HG02840 (cell line): ENCODE data around the gene PHLPP2.
"Not testable (repeated sequence)": the region's sequence is repeated elsewhere in the genome, so short reads cannot be mapped to it uniquely, and the experiment has no call there.

Experiments
- ATAC-seq: cut with Tn5 transposase; IDR thresholded peaks from one replicate; pipeline ENCODE4 v1.9.1; 2021; ENCODE audit warnings: mild to moderate bottlenecking, moderate library complexity, moderate number of reproducible peaks; ENCODE audit not compliant: unreplicated experiment, low FRiP score

PHLPP2 gene

DNA sequence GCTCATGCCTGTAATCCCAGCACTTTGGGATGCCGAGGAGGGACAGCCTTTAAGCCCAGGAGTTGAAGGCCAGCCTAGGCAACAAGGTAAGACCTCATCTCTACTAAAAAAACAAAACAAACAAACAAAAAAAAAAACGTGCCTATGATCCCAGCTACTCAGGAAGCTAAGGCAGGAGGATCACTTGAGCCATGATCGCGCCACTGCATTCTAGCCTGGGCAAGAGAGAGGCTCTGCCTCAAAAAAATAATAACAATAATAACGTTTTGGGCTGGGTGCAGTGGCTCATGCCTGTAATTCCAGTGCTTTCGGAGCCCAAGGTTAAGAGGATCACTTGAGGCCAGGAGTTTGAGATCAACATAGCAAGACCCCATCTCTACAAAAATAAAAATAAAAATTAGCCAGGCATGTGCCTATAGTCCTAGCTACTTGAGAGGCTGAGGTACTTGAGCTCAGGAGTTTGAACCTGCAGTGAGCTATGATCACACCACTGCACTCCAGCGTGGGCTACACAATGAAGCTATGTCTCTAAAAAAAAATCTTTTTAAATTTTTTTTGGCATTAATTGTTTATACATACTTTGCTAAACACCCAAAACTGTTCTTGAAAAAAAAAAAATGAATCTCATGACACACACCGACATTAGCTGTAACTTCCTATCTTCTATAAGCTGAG is 3.3 kb downstream of the PHLPP2 start:
- ATAC-seq = no peak

DNA sequence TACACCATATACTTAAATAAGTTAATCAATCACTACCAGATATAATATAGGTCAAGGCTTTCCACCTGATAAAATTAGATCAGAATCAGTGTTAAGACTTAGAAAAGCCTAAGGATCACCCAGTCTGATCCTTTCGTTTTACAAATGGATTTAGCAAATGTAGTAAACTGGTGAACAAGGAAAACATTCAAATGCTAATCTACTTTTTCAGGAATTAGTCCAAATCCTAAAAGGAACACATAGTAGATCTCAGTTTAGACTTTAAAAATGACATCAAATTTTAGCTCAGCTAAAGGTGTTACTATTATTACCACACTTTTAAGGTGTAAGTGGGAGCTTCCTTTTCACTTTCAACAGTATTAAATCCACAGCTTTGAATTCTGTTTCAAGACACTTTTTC is 12.0 kb downstream of the PHLPP2 start:
- no peak for ATAC-seq

GRCh38 chr16:71711789-71712188 is 12.7 kb downstream of the PHLPP2 start:
- ATAC-seq = no peak

- ATAC-seq = no peak
Measured at GRCh38 chr16:71709229-71709781, 15.2 kb downstream of the PHLPP2 start.

GRCh38 chr16:71708696-71709095 is 15.8 kb downstream of the PHLPP2 start:
- ATAC-seq = no peak

DNA sequence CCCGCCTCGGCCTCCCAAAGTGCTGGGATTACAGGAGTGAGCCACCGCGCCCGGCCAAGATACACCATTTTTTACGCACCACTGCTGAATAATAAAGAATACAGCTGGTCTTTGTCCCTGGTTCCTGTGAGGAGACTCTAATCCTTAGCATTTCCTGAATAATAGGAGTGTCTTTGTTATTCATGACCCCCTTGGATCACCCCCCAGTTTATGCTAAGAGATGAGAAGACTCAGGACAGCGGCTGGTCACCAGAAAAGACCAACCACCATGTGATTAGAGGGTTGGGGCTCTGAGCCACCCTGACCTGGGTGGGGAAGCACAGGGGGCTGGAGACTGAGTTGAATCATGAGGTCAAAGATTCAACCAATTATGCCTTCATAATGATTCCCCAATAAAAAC is 17.3 kb downstream of the PHLPP2 start:
- ATAC-seq = no peak

GRCh38 chr16:71706046-71706445 is 18.5 kb downstream of the PHLPP2 start:
- ATAC-seq = no peak

DNA sequence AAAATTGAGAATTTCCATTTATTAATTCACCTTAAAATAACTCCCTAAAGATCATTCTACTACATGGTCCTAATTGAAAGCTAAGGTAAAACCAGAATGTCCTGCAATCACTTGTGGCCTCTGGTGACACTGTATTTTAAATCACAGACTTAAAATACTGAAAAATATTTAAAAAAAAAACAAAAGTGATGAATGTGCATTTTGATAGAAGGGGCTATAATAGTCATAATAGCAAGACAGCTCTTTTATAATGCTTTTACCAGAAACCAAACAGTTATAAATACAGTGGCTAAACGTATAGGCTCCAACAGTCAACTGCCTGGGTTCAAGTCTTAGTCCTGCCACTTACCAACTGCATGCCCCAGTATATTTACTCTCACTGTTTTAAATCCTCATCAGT is 21.2 kb downstream of the PHLPP2 start:
- ATAC-seq = no peak

DNA sequence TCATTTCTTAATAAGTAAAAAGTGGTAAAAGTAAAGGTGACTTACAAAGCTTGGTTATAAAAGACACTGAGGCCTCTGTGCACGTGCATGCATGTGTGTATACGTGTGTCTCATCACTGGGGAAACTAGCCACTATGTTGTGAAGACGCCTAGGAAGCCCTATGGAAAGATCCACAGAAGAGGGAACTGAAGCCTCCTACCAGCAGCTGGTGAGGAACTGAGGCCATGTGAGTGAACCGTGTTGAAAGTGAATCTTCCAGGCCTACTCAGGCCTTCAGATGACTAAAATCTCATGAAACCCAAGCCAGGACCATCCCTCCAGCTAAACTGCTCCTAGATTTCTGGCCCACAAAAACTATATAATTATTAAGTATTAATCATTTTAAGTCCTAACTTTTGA is 23.7 kb downstream of the PHLPP2 start:
- ATAC-seq = no peak

DNA sequence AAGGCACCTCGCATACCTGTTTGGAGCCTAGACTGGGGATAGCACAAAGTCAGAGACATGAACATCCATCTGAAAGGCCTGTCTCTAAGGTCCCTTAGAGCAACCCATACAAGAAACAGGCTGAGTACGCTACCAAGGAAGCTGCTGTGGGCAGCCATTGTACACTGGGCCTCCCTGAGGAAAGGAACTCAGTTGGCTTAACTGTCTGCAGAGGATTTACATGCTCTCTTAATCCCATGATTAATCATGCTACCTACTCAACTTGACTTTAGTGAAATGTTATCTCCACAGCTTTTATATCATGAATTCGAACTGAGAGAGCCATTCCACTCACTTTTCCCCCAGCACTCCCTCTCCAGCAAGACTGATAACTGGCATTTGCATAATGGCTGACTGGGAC is 26.0 kb downstream of the PHLPP2 start:
- no peak for ATAC-seq

- ATAC-seq = no peak
Measured at GRCh38 chr16:71693164-71693563, 31.3 kb downstream of the PHLPP2 start.

DNA sequence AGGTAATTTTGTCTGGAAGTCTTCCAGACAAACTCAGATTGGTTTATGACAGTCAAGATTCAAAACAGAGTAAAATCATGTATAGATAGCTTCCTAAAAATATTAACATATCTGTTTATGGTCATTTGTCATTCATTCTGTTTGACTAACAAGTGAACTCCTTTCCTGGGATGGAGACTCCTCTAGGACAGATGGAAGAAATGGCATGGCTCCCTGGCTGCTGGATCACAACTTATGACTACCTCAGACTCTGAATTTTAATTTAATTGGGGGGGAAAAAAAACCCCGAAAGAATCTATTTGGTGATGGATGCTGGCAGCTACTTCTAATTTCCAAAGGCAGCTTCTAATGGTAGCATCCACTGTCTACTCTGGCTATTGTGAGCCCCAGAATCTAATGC is 34.6 kb downstream of the PHLPP2 start:
- no peak for ATAC-seq

- no peak for ATAC-seq
Measured at GRCh38 chr16:71687861-71688260, 36.6 kb downstream of the PHLPP2 start.

DNA sequence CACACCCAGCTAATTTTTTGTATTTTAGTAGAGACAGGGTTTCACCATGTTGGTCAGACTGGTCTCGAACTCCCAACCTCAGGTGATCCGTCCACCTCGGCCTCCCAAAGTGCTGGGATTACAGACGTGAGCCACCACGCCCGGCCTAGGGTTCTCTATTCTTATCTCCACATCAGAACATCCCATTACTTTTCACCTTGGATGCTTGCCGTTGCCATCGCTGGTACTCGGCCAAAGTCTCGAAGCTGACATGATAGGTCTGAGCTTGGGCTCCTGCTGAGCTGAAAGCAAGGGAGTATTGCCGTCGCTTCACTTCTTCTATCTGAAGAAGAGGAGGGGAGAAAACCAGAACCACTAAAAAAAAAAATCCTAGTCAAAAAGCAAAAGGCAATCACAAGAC is 40.2 kb downstream of the PHLPP2 start:
- not testable (repeated sequence) for ATAC-seq

GRCh38 chr16:71681360-71681759 is 43.1 kb downstream of the PHLPP2 start:
- ATAC-seq = no peak

DNA sequence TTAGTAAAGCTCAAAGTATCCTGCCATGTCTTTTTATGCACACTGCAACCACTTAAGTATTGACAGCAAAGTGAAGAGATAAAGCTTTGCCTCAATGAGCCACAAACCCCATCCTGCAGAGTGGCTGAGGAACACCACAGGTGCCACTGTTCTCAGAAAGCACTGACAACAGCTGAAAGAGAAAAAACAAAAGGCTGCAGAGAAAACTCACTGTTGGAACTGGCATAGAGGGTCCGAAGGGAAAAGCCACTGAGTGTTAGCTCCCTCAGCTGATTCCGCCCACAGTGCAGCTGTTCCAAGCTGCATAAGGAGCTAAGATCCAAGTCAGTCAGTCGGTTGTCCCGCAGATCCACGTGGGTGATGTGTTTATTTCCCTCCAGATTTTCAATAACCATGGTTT is 48.3 kb downstream of the PHLPP2 start:
- ATAC-seq = no peak

GRCh38 chr16:71675380-71675779 is 49.1 kb downstream of the PHLPP2 start:
- no peak for ATAC-seq

- no peak for ATAC-seq
Measured at GRCh38 chr16:71674229-71674628, 50.3 kb downstream of the PHLPP2 start.

DNA sequence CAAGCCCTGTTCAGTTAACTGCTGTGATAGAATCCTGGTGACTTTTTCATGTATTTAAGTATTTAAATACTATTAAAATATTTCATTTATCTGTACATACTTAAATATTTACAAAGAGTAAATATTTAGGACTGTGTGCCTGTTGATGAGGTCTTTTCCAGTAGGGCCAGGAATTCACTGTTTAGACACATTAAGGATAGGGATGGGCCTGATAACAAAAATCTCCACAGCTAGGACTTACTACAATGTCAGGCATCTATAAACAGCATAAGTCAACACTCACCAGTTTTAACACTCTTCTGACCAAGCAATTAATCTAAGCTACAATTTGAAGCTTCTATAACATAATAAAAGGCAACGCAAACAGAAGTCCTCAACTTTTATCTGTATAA is 50.9 kb downstream of the PHLPP2 start:
- ATAC-seq = no peak

DNA sequence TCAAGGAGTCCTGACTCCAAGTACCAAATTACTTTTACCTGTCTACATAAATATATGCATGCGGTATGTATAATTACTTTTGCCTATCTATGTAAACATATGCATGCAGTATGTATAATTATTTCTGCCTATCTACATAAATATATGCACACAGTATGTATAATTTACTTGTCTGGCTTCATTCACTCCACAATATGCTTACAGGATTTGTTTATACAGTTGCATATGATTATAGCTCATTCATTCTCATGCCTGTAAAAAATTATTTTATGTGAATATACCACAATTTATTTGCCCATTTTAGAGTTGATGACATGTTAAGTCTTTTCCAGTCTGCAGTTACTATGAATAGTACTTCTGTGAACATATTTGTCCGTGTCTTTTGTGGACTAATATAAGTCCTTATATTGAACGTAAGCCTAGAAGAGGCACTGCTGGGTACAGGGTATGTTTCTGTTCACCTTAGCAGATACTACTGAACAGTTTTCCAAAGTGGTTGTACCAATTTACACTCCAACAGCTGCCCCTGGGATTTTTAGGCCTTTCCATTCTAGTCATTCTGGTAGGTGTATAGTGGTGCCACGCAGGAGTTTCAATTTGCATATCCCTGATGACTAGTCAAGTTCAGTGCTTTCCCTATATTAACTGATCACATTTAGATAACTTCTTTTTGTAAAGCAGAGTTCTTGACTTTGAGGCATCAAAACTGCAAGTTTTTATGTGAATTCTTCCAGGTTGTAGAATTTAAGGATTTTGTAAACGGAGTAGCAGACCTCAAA is 51.5 kb downstream of the PHLPP2 start:
- no peak for ATAC-seq

DNA sequence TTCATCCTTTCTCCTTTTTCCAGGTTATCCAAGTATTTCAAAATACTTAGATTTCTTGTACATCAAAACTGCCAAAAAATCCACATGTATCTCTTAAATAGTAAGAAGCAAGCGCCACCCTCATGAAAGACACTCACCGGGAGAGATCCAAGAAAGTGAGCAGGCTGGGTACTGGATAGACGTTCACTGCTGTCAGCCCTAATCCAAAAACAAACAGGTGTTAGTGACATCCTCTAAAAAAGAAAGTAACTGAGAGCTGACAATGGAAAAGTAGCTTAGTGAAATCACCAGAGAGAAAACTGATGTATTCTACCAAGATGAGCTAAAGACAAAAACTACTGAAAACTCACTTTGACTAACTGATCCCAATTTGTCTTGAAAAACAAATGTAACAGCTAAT is 52.4 kb downstream of the PHLPP2 start:
- no peak for ATAC-seq

- ATAC-seq = no peak
Measured at GRCh38 chr16:71671165-71671564, 53.3 kb downstream of the PHLPP2 start.
